ENCODE data around the gene ANKRD55.
"Not testable (repeated sequence)": the region's sequence is repeated elsewhere in the genome, so short reads cannot be mapped to it uniquely, and the experiment has no call there.

The ANKRD55 gene

DNA sequence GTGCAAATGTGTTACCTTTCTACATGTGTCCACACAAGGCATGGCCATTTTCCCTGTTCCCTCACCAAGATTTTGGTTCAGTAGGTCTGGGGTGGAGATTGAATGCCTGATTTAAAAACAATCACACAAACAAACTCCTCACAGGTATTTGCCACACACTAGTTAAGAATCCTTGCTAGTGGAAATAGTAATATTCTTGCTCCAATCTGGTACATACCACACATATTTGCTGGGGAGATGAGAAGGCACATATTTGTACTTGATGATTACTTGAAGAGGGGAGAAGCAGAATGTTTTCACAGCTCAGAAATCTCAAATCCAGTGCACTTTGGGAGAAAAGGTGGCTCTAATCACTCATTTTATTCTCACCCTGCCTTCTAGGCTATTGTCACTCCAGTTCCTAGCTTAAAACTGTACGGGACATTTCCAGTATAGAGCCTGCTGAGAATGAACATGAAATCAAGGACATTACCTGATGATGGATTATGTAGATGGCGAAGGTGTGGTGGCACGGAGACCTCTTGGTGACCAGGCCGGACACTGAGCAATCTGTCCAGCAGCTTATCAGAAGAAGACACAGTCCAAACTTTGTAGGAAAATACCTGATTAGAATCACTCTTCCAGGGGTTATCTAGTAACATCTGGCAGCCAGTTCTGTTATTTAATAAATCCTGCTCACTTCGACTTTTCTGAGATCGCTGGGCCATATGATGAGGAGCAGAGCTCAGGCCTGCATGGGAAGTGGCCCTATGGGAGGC is 122.3 kb downstream of the ANKRD55 start:
- Histone ChIP-seq H3K9me3 (ENCODE audit: control insufficient read depth, insufficient read depth, low read length) (no peaks in the 10 kb centered on the region), H3K4me1 (ENCODE audit: control insufficient read depth, insufficient read depth, low read length) (no peaks in the 10 kb centered on the region), H3K27ac (ENCODE audit: low read length) (no peak overlapping the region), H3K27me3 (ENCODE audit: control insufficient read depth, insufficient read depth, low read length) (no peaks in the 10 kb centered on the region), H3K4me3 (ENCODE audit: low read length) (no peak overlapping the region), H3K36me3 (ENCODE audit: control insufficient read depth, insufficient read depth, low read length) (no peaks in the 10 kb centered on the region)
- no CpG with 5 or more reads among the region's 6 CpGs for WGBS (ENCODE audit: insufficient coverage, insufficient read length)
- DNase-seq (ENCODE audit: low read depth, low spot score) = no peak

DNA sequence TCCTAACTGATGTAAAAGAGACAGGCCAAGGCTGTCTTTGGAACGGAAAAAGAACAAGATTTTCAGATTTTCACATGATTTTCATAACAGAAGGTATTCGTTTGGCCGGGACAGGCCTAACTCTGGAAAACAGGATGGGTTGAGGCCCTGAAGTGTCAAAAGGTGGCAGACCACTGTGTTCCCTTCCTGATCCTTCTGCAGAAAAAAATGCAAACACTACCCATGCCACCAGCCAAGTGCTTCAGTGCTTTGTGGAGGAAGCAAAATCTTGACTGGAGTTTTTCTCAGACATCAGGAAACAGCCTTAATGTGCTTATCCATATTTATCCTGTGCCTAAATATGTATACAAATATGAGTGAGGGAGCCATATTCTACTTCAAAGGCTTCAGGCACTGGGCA is 124.9 kb downstream of the ANKRD55 start:
- Histone ChIP-seq H3K27ac (ENCODE audit: low read length) (no peak overlapping the region), H3K4me1 (ENCODE audit: control insufficient read depth, insufficient read depth, low read length) (no peaks in the 10 kb centered on the region), H3K4me3 (ENCODE audit: low read length) (no peak overlapping the region), H3K9me3 (ENCODE audit: control insufficient read depth, insufficient read depth, low read length) (no peaks in the 10 kb centered on the region), H3K36me3 (ENCODE audit: control insufficient read depth, insufficient read depth, low read length) (no peaks in the 10 kb centered on the region), H3K27me3 (ENCODE audit: control insufficient read depth, insufficient read depth, low read length) (no peaks in the 10 kb centered on the region)
- WGBS (ENCODE audit: insufficient coverage, insufficient read length) = no CpG with 5 or more reads among the region's 3 CpGs
- no peak for DNase-seq (ENCODE audit: low read depth, low spot score)

DNA sequence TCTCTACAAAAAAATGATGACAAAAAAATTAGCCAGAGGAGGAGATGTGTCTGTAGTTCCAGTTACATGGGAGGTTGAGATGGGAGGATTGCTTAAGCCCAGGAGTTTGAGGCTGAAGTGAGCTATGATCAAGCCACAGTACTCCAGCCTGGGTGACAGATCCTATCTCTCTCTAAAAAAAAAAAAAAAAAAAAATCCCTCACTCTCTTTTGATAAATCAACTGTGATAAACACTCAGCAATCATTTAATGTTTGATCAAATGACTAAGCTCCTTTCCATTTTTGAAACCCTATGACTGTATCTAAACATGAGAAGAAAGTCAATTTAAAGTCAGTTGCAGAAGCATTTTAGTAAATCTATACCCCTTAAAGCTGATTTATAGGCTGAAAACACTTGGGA is 126.3 kb downstream of the ANKRD55 start:
- DNase-seq (ENCODE audit: low read depth, low spot score) = no peak
- no peaks in the 10 kb centered on the region for H3K9me3 ChIP-seq (ENCODE audit: control insufficient read depth, insufficient read depth, low read length)
- no peak overlapping the region for H3K27ac ChIP-seq (ENCODE audit: low read length)
- no peaks in the 10 kb centered on the region for H3K4me1 ChIP-seq (ENCODE audit: control insufficient read depth, insufficient read depth, low read length)
- no peaks in the 10 kb centered on the region for H3K36me3 ChIP-seq (ENCODE audit: control insufficient read depth, insufficient read depth, low read length)
- H3K27me3 ChIP-seq (ENCODE audit: control insufficient read depth, insufficient read depth, low read length) = no peaks in the 10 kb centered on the region
- H3K4me3 ChIP-seq (ENCODE audit: low read length) = no peak overlapping the region

DNA sequence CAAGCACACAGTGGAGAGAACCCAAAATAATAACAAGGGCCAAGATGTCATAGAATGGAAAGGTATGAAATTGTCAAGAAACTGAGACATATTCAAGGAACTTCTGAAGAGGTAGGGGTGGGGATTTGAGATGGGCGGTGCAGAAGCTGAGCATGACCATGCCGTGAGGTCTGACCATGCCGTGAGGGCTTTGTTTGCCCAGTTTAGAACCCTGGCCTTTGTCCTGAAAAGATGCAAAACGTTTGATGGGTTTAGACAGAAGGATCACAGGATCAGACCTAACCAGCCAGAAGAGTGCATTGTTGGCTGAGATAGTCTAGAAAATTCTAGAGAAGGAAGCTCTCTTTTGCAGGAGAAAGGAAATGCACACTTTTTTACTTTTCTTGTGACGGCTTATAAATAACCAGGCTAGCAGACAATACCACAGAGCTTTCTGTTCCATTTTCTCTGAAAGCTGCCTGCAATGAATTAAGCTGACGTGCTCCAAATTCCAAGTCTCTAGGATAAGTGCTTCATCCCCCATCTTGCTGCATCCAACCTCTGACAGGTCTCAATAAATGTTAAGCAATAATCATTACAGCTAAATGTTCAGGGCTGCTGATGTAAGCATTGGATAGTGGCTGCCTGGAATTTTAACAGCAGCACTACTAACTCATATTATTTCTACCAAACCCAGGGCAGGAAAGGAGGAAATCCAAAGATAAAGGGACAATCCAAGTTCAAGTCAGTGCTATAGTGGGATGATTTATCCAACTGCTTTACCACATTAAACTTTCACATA is 127.4 kb downstream of the ANKRD55 start:
- no peak for DNase-seq (ENCODE audit: low read depth, low spot score)
- no peak overlapping the region for H3K27ac ChIP-seq (ENCODE audit: low read length)
- no peaks in the 10 kb centered on the region for H3K9me3 ChIP-seq (ENCODE audit: control insufficient read depth, insufficient read depth, low read length)
- WGBS (ENCODE audit: insufficient coverage, insufficient read length) = no CpG with 5 or more reads among the region's 6 CpGs
- no peaks in the 10 kb centered on the region for H3K27me3 ChIP-seq (ENCODE audit: control insufficient read depth, insufficient read depth, low read length)
- no peaks in the 10 kb centered on the region for H3K4me1 ChIP-seq (ENCODE audit: control insufficient read depth, insufficient read depth, low read length)
- H3K36me3 ChIP-seq (ENCODE audit: control insufficient read depth, insufficient read depth, low read length) = no peaks in the 10 kb centered on the region
- H3K4me3 ChIP-seq (ENCODE audit: low read length) = no peak overlapping the region

DNA sequence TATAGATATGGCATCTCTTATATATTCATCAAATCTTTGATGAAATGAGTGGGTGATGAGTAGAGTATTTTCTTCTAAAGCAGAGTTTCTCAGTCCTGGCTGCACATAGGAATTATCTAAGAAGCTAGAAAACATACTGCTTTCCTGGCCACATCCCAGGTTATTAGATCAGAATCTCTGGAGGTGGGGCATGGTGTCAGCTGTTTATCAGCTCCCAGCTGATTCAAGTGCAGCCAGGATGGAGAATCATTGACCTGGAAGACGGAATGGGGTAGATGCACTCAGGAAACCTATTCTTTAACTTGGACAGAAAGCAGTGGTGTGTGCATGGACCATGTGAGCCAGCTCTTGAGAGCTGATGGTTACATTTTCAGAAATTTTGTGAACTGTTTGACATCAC is 130.2 kb downstream of the ANKRD55 start:
- Histone ChIP-seq H3K27me3 (ENCODE audit: control insufficient read depth, insufficient read depth, low read length) (no peaks in the 10 kb centered on the region), H3K27ac (ENCODE audit: low read length) (no peak overlapping the region), H3K9me3 (ENCODE audit: control insufficient read depth, insufficient read depth, low read length) (no peaks in the 10 kb centered on the region), H3K36me3 (ENCODE audit: control insufficient read depth, insufficient read depth, low read length) (no peaks in the 10 kb centered on the region), H3K4me3 (ENCODE audit: low read length) (no peak overlapping the region), H3K4me1 (ENCODE audit: control insufficient read depth, insufficient read depth, low read length) (no peaks in the 10 kb centered on the region)
- DNase-seq (ENCODE audit: low read depth, low spot score) = no peak
- no CpG with 5 or more reads among the region's 1 CpG for WGBS (ENCODE audit: insufficient coverage, insufficient read length)

DNA sequence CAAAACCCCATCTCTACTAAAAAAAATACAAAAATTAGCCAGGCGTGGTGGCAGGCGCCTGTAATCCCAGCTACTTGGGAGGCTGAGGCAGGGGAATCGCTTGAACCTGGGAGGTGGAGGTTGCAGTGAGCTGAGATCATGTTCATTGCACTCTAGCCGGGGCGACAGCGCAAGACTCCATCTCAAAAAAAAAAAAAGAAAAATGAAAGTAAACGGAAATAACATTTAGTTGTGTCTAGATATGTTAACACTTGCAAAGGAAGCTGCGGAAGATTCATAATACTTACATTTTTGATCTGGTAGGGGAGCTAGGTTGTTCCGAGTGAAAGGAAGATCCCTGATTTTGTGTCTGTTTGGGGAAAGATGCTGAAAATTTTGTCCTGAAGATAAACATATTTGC is 130.9 kb downstream of the ANKRD55 start:
- not testable (repeated sequence) for H3K4me3 ChIP-seq (ENCODE audit: low read length); H3K27ac ChIP-seq (ENCODE audit: low read length); H3K9me3 ChIP-seq (ENCODE audit: control insufficient read depth, insufficient read depth, low read length); H3K36me3 ChIP-seq (ENCODE audit: control insufficient read depth, insufficient read depth, low read length); H3K27me3 ChIP-seq (ENCODE audit: control insufficient read depth, insufficient read depth, low read length); H3K4me1 ChIP-seq (ENCODE audit: control insufficient read depth, insufficient read depth, low read length); DNase-seq (ENCODE audit: low read depth, low spot score)
- WGBS (ENCODE audit: insufficient coverage, insufficient read length) = no CpG with 5 or more reads among the region's 9 CpGs

DNA sequence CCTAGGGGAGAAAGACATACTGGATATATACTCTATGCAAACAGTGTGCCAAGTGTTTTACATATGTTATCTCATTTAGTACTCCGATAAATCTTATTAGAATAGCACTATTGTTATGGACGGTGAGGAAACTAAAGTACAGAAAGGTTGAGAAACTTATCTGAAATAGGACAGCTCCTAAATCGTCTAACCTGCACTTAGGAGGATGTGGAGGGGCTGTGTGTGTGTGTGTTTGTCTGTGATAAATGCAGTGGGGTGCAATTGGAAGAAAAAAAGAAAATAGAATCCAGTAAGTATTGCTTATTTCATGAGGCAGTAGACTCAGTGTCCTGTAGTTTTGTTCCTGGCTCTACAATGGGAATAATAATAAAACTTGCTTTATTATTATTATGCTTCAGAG is 131.9 kb downstream of the ANKRD55 start:
- Histone ChIP-seq H3K27me3 (ENCODE audit: control insufficient read depth, insufficient read depth, low read length) (no peaks in the 10 kb centered on the region), H3K9me3 (ENCODE audit: control insufficient read depth, insufficient read depth, low read length) (no peaks in the 10 kb centered on the region), H3K4me1 (ENCODE audit: control insufficient read depth, insufficient read depth, low read length) (no peaks in the 10 kb centered on the region), H3K36me3 (ENCODE audit: control insufficient read depth, insufficient read depth, low read length) (no peaks in the 10 kb centered on the region), H3K4me3 (ENCODE audit: low read length) (no peak overlapping the region), H3K27ac (ENCODE audit: low read length) (no peak overlapping the region)
- no peak for DNase-seq (ENCODE audit: low read depth, low spot score)
- WGBS (ENCODE audit: insufficient coverage, insufficient read length) = no CpG with 5 or more reads among the region's 3 CpGs

DNA sequence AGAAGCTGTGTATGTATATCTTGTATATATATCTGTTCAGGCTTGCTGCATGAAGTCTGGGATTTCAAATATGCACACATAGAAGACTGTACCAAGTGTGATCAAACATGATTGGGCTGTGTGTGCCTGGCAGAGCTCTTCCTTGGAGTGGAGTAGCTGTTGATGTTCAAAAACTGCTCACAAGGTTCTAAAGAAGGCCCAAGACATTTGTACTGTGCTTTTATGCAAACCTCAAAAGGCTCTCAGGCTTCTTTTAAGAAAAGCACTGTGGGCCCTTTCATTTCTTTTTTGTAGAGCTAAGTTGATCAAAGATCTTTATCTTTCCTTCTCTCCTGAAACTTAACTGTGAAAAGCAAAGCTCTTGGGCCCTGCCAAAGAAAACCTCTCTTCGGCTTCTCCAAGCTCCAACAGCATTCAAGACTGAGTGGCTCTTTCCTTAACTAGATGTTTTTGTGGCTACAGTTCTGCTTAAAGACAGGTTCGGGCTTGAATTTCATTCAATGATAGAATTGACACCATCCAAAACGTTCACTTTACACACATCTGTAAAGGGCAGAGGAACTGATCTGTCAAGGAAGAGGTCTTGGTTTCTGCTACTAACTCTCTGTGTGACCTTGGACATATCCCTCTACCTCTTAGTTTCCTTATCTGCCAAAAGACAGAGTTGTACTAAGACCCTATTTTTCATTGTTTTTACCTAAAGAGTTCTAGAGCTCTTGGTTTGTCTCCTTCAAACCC is 132.5 kb downstream of the ANKRD55 start:
- no peaks in the 10 kb centered on the region for H3K27me3 ChIP-seq (ENCODE audit: control insufficient read depth, insufficient read depth, low read length)
- no peak for DNase-seq (ENCODE audit: low read depth, low spot score)
- H3K36me3 ChIP-seq (ENCODE audit: control insufficient read depth, insufficient read depth, low read length) = no peaks in the 10 kb centered on the region
- H3K4me1 ChIP-seq (ENCODE audit: control insufficient read depth, insufficient read depth, low read length) = no peaks in the 10 kb centered on the region
- no peak overlapping the region for H3K4me3 ChIP-seq (ENCODE audit: low read length)
- H3K27ac ChIP-seq (ENCODE audit: low read length) = no peak overlapping the region
- no CpG with 5 or more reads among the region's 3 CpGs for WGBS (ENCODE audit: insufficient coverage, insufficient read length)
- H3K9me3 ChIP-seq (ENCODE audit: control insufficient read depth, insufficient read depth, low read length) = no peaks in the 10 kb centered on the region

DNA sequence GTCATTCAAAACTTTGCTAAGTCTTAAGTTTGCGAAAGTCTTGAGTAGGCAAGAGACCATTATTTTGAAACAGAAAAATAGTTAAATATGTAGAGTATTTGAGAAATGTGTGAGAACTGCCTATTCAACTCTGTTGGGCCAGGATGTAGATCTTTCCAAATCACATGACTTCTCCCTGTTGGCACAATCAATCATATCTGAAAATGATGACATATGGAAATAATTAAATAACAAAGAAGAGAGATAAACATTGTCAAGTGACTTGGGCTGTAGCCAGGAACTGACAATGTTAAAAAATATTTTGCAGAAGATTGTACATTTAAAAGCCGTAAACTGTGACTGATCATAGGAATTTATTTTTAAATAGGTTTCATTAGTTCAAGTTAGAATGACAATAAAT is 133.8 kb downstream of the ANKRD55 start:
- H3K27me3 ChIP-seq (ENCODE audit: control insufficient read depth, insufficient read depth, low read length) = no peaks in the 10 kb centered on the region
- H3K9me3 ChIP-seq (ENCODE audit: control insufficient read depth, insufficient read depth, low read length) = no peaks in the 10 kb centered on the region
- H3K4me1 ChIP-seq (ENCODE audit: control insufficient read depth, insufficient read depth, low read length) = no peaks in the 10 kb centered on the region
- no peaks in the 10 kb centered on the region for H3K36me3 ChIP-seq (ENCODE audit: control insufficient read depth, insufficient read depth, low read length)
- 100% methylated on average over 1 of the region's 2 CpGs for WGBS (ENCODE audit: insufficient coverage, insufficient read length)
- H3K27ac ChIP-seq (ENCODE audit: low read length) = no peak overlapping the region
- no peak for DNase-seq (ENCODE audit: low read depth, low spot score)
- no peak overlapping the region for H3K4me3 ChIP-seq (ENCODE audit: low read length)

DNA sequence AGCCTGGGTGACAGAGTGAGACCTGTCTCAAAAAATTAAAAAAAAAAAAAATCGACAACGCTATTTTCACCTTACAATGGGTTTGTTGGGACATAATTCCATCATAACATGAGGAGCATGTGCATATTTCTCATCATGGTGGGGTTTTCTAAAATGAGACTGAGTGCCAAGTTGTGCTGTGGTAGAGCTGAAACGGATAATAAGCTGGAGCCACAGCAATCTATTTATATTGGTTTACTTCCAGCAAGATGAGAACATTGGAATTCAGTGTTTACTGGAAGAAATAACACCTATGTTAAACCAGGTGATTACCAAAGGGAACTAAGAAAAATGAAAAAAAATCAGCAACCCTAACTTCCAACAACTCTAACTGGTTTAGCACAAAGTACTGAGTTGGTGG is 136.1 kb downstream of the ANKRD55 start:
- WGBS (ENCODE audit: insufficient coverage, insufficient read length) = no CpG with 5 or more reads among the region's 3 CpGs
- no peak overlapping the region for H3K4me3 ChIP-seq (ENCODE audit: low read length)
- no peaks in the 10 kb centered on the region for H3K4me1 ChIP-seq (ENCODE audit: control insufficient read depth, insufficient read depth, low read length)
- H3K27me3 ChIP-seq (ENCODE audit: control insufficient read depth, insufficient read depth, low read length) = no peaks in the 10 kb centered on the region
- H3K9me3 ChIP-seq (ENCODE audit: control insufficient read depth, insufficient read depth, low read length) = no peaks in the 10 kb centered on the region
- H3K27ac ChIP-seq (ENCODE audit: low read length) = no peak overlapping the region
- DNase-seq (ENCODE audit: low read depth, low spot score) = no peak
- H3K36me3 ChIP-seq (ENCODE audit: control insufficient read depth, insufficient read depth, low read length) = no peaks in the 10 kb centered on the region
